Measurements from ENCODE around the gene PABPN1L. TPM values are rescaled to one million over a fixed set of nuclear protein-coding genes. Genes with fewer than 3 reads are reported as not detected.

PABPN1L gene
- total and polyA plus RNA-seq, 10 of the 15 experiments (the other 5 are each of a cell fraction or from before 2014, with no cell fraction given), result not detected

DNA sequence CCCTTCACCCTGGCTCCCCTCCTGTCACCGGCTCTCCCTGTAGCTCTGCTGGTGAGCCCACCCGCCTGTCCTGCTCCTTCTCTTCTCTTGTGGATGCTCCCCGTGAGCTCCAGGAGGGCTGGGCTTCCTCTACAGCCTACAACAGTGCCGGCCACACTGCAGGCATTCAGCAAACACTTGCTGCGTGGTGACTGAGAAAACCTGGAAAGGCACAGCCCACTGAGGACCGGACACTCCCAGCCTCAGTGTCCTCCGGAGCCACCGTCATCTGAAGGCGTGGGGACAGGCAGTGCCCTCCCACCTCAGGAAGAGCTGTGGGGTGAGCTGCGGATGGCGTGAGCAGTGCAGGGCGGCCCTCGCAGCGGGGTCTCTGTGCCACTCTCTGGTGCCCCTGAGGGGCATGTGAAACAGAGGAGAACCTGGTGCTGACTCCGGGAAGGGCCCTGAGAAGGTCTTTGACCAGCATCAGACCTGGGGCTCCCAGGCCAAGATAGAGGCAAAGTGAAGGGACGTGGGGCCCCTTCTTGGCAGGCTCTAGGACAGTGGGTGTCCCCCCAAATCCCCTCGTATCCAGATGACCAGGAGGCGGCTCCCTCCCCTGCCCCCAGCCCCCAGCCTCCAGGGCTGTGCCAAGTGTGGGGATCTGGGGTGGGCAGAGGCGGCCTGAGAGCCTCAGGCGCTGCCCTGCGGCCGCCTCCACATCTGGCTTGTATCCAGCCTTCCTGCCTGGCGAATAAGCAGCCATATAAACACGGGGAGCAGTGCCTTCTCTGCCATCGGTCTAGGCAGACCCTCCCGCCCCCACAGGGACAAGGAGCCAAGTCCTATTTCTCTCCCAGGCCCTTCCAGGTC is 44.0 kb upstream of the PABPN1L start:
- in situ Hi-C loops (cut with MboI), result no loop called here
- no peak overlapping the region for H3K4me2 ChIP-seq (ENCODE audit: control insufficient read depth, insufficient read depth)
- FAIRE-seq (no peak), ATAC-seq (no peak), DNase-seq (ENCODE audit: low read depth, low spot score) (no peak)
- H4K20me1 ChIP-seq (ENCODE audit: control insufficient read depth, insufficient read depth), result peaks cover 3% of the 10 kb centered on the region; the same call in 1 of the 2 replicates
- ChIA-PET CTCF (no interaction called here), SMC1A (ENCODE audit: uncharacterized antibody, unreplicated experiment) (no interaction called here), POLR2A (no interaction called here), RAD21 (ENCODE audit: unreplicated experiment) (no interaction called here)
- no peak overlapping the region for H3K9ac ChIP-seq (ENCODE audit: control insufficient read depth, insufficient read depth, low read length)
- H3K27ac ChIP-seq (ENCODE audit: control insufficient read depth, insufficient read depth), result no peak overlapping the region
- no peaks in the 10 kb centered on the region; the same call in 1 of the 2 replicates for H3K4me1 ChIP-seq (ENCODE audit: control insufficient read depth, insufficient read depth, low read length)
- H2AFZ ChIP-seq (ENCODE audit: control insufficient read depth, low read depth, low read length), result no peak overlapping the region
- no peaks in the 10 kb centered on the region; a peak in 2 of 4 replicates for H3K36me3 ChIP-seq (ENCODE audit: control insufficient read depth in 2 of 2, insufficient read depth in 2 of 2, low read length in 1 of 2)
- H3K4me3 ChIP-seq, result no peak overlapping the region
- no peaks in the 10 kb centered on the region for H3K27me3 ChIP-seq (replicated peaks in 1 of 2; ENCODE audit: control insufficient read depth in 2 of 2, insufficient read depth in 2 of 2, low read length in 1 of 2)
- no peaks in the 10 kb centered on the region for H3K9me3 ChIP-seq (replicated peaks; ENCODE audit: control insufficient read depth, insufficient read depth, low read length)
- intact Hi-C loops (cut with micrococcal nuclease; ENCODE audit: unreplicated experiment), result no loop called here
- 77% methylated on average over 24 of the region's 26 CpGs for WGBS (ENCODE audit: insufficient coverage, insufficient replicate concordance, low lambda C conversion rate, missing lambda C conversion rate)
- no peak for TF ChIP-seq CHD2 (IDR thresholded peaks at IDR 0.05; ENCODE audit: borderline replicate concordance, low read depth, low read length)
- no peak for TF ChIP-seq SIX5 (IDR thresholded peaks at IDR 0.05; ENCODE audit: low read depth, low read length, severe bottlenecking)
- no peak for TF ChIP-seq ZNF217 (IDR thresholded peaks at IDR 0.05)
- TF ChIP-seq, protein P1, sequence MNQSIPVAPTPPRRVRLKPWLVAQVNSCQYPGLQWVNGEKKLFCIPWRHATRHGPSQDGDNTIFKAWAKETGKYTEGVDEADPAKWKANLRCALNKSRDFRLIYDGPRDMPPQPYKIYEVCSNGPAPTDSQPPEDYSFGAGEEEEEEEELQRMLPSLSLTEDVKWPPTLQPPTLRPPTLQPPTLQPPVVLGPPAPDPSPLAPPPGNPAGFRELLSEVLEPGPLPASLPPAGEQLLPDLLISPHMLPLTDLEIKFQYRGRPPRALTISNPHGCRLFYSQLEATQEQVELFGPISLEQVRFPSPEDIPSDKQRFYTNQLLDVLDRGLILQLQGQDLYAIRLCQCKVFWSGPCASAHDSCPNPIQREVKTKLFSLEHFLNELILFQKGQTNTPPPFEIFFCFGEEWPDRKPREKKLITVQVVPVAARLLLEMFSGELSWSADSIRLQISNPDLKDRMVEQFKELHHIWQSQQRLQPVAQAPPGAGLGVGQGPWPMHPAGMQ (IDR thresholded peaks at IDR 0.05; ENCODE audit: borderline replicate concordance), result no peak
- TF ChIP-seq FOS (IDR thresholded peaks at IDR 0.05; ENCODE audit: borderline replicate concordance, extremely low read depth, insufficient read length), result no peak
- no peak for TF ChIP-seq EED (IDR thresholded peaks at IDR 0.05; ENCODE audit: low read depth)
- TF ChIP-seq IKZF2 (IDR thresholded peaks at IDR 0.05), result no peak
- no peak for TF ChIP-seq RUNX3 (IDR thresholded peaks at IDR 0.05; ENCODE audit: low read length)
- TF ChIP-seq TCF12 (IDR thresholded peaks at IDR 0.05; ENCODE audit: low read depth, low read length), result no peak
- no peak for TF ChIP-seq SUPT20H (IDR thresholded peaks at IDR 0.05; ENCODE audit: borderline replicate concordance, control insufficient read depth, low read depth, low read length)
- TF ChIP-seq BCL11A (IDR thresholded peaks at IDR 0.05; ENCODE audit: low read depth, low read length), result no peak
- TF ChIP-seq, protein P2, sequence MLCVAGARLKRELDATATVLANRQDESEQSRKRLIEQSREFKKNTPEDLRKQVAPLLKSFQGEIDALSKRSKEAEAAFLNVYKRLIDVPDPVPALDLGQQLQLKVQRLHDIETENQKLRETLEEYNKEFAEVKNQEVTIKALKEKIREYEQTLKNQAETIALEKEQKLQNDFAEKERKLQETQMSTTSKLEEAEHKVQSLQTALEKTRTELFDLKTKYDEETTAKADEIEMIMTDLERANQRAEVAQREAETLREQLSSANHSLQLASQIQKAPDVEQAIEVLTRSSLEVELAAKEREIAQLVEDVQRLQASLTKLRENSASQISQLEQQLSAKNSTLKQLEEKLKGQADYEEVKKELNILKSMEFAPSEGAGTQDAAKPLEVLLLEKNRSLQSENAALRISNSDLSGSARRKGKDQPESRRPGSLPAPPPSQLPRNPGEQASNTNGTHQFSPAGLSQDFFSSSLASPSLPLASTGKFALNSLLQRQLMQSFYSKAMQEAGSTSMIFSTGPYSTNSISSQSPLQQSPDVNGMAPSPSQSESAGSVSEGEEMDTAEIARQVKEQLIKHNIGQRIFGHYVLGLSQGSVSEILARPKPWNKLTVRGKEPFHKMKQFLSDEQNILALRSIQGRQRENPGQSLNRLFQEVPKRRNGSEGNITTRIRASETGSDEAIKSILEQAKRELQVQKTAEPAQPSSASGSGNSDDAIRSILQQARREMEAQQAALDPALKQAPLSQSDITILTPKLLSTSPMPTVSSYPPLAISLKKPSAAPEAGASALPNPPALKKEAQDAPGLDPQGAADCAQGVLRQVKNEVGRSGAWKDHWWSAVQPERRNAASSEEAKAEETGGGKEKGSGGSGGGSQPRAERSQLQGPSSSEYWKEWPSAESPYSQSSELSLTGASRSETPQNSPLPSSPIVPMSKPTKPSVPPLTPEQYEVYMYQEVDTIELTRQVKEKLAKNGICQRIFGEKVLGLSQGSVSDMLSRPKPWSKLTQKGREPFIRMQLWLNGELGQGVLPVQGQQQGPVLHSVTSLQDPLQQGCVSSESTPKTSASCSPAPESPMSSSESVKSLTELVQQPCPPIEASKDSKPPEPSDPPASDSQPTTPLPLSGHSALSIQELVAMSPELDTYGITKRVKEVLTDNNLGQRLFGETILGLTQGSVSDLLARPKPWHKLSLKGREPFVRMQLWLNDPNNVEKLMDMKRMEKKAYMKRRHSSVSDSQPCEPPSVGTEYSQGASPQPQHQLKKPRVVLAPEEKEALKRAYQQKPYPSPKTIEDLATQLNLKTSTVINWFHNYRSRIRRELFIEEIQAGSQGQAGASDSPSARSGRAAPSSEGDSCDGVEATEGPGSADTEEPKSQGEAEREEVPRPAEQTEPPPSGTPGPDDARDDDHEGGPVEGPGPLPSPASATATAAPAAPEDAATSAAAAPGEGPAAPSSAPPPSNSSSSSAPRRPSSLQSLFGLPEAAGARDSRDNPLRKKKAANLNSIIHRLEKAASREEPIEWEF (IDR thresholded peaks at IDR 0.05; ENCODE audit: insufficient replicate concordance, low read depth, low read length), result no peak
- no peak for TF ChIP-seq RFX5 (IDR thresholded peaks at IDR 0.05; ENCODE audit: low read depth, low read length)
- TF ChIP-seq KDM1A (IDR thresholded peaks at IDR 0.05; ENCODE audit: borderline replicate concordance), result no peak
- TF ChIP-seq, protein P3, sequence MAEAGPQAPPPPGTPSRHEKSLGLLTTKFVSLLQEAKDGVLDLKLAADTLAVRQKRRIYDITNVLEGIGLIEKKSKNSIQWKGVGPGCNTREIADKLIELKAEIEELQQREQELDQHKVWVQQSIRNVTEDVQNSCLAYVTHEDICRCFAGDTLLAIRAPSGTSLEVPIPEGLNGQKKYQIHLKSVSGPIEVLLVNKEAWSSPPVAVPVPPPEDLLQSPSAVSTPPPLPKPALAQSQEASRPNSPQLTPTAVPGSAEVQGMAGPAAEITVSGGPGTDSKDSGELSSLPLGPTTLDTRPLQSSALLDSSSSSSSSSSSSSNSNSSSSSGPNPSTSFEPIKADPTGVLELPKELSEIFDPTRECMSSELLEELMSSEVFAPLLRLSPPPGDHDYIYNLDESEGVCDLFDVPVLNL (IDR thresholded peaks at IDR 0.05; ENCODE audit: low read depth, low read length), result no peak
- no peak for TF ChIP-seq SMARCA5 (IDR thresholded peaks at IDR 0.05)
- TF ChIP-seq SREBF2 (IDR thresholded peaks at IDR 0.05; ENCODE audit: low read length), result no peak
- no peaks in the 10 kb centered on the region; the same call in 1 of the 2 replicates for H3K79me2 ChIP-seq (ENCODE audit: control insufficient read depth, insufficient read depth, low read length)
- BruUV-seq (replicated peaks), result no TSS peak
